H9 (cell line): ENCODE data around the gene RAB40B. TPM values are rescaled to one million over a fixed set of nuclear protein-coding genes. Genes with fewer than 3 reads are reported as not detected.

ENCODE experiments used
- DNase-seq: peaks from one replicate; pipeline ENCODE4 v3.0.0-alpha.2; 2017
- H2AFZ ChIP-seq: one replicate; pipeline ENCODE4 v1.6.1; 2013; ENCODE audit warnings: mild to moderate bottlenecking, low read length, control low read depth, moderate library complexity
- H2AK5ac ChIP-seq: 2 replicates; pipeline ENCODE4 v1.6.1; 2013; ENCODE audit warnings: low read length, control low read depth, mixed read lengths; ENCODE audit not compliant: insufficient read length
- H2BK120ac ChIP-seq: one replicate; pipeline ENCODE4 v1.6.1; 2013; ENCODE audit warnings: low read depth, mild to moderate bottlenecking, low read length, control low read depth, inconsistent platforms; ENCODE audit not compliant: poor library complexity, severe bottlenecking
- H2BK12ac ChIP-seq: 2 replicates; pipeline ENCODE4 v1.6.1; 2013; ENCODE audit warnings: low read length, control low read depth, mixed read lengths, low read depth; ENCODE audit not compliant: insufficient read length
- H2BK15ac ChIP-seq: 2 replicates; pipeline ENCODE4 v1.6.1; 2013; ENCODE audit warnings: low read depth, low read length, control low read depth
- H2BK20ac ChIP-seq: one replicate; pipeline ENCODE4 v1.6.1; 2013; ENCODE audit warnings: low read depth, mild to moderate bottlenecking, low read length, control low read depth, inconsistent platforms; ENCODE audit not compliant: poor library complexity, severe bottlenecking
- H2BK5ac ChIP-seq: 2 replicates; pipeline ENCODE4 v1.6.1; 2013; ENCODE audit warnings: low read length, control low read depth, mixed read lengths; ENCODE audit not compliant: insufficient read length
- H3K14ac ChIP-seq: 2 replicates; pipeline ENCODE4 v1.6.1; 2013; ENCODE audit warnings: low read length, control low read depth; ENCODE audit not compliant: insufficient read depth
- H3K18ac ChIP-seq: 2 replicates; pipeline ENCODE4 v1.6.1; 2013; ENCODE audit warnings: low read depth, mild to moderate bottlenecking, mixed read lengths, low read length, control low read depth; ENCODE audit not compliant: insufficient read length
- H3K23ac ChIP-seq: 2 replicates; pipeline ENCODE4 v1.6.1; 2013; ENCODE audit warnings: low read length, control low read depth, mixed read lengths, low read depth; ENCODE audit not compliant: insufficient read length
- H3K23me2 ChIP-seq: 2 replicates; pipeline ENCODE4 v1.6.1; 2013; ENCODE audit warnings: low read depth, mild to moderate bottlenecking, mixed read lengths, low read length, control low read depth; ENCODE audit not compliant: insufficient read length, poor library complexity, severe bottlenecking
- H3K27ac ChIP-seq: 2 replicates; pipeline ENCODE4 v1.5.1; 2013; ENCODE audit warnings: low read length, control low read depth, mixed read lengths, low read depth; ENCODE audit not compliant: insufficient read length
- H3K27me3 ChIP-seq: 2 replicates; pipeline ENCODE4 v1.6.1; 2013; ENCODE audit warnings: low read length, control low read depth, inconsistent platforms; ENCODE audit not compliant: insufficient read depth
- H3K4ac ChIP-seq: 2 replicates; pipeline ENCODE4 v1.6.1; 2013; ENCODE audit warnings: low read depth, mild to moderate bottlenecking, control low read depth, inconsistent platforms, low read length, moderate library complexity
- H3K4me1 ChIP-seq: 2 replicates; pipeline ENCODE4 v1.6.1; 2013; ENCODE audit warnings: low read length, control low read depth, inconsistent platforms; ENCODE audit not compliant: insufficient read depth
- H3K4me2 ChIP-seq: 2 replicates; pipeline ENCODE4 v1.6.1; 2013; ENCODE audit warnings: low read length, control low read depth, mixed read lengths; ENCODE audit not compliant: insufficient read length, insufficient read depth
- H3K56ac ChIP-seq: 2 replicates; pipeline ENCODE4 v1.6.1; 2013; ENCODE audit warnings: low read depth, mild to moderate bottlenecking, mixed read lengths, low read length, control low read depth; ENCODE audit not compliant: insufficient read length
- H3K79me1 ChIP-seq: 2 replicates; pipeline ENCODE4 v1.6.1; 2013; ENCODE audit warnings: low read depth, mild to moderate bottlenecking, moderate library complexity, low read length, control low read depth, inconsistent platforms; ENCODE audit not compliant: insufficient read depth, poor library complexity, severe bottlenecking
- H3K79me2 ChIP-seq: 2 replicates; pipeline ENCODE4 v1.6.1; 2013; ENCODE audit warnings: low read length, control low read depth, inconsistent platforms; ENCODE audit not compliant: insufficient read depth
- H3K9ac ChIP-seq: 2 replicates; pipeline ENCODE4 v1.6.1; 2013; ENCODE audit warnings: low read length, control low read depth, mixed read lengths; ENCODE audit not compliant: insufficient read length; ENCODE audit errors: extremely low read depth
- H3K9me3 ChIP-seq: one replicate; pipeline ENCODE4 v1.6.1; 2013; ENCODE audit warnings: low read depth, low read length, inconsistent platforms; ENCODE audit not compliant: control insufficient read depth
- H3T11ph ChIP-seq: one replicate; pipeline ENCODE4 v1.6.1; 2013; ENCODE audit warnings: mild to moderate bottlenecking, low read length, control low read depth, inconsistent platforms
- H4K20me1 ChIP-seq: one replicate; pipeline ENCODE4 v1.6.1; 2013; ENCODE audit not compliant: control insufficient read depth, insufficient read length, insufficient read depth
- H4K5ac ChIP-seq: 2 replicates; pipeline ENCODE4 v1.6.1; 2013; ENCODE audit warnings: low read depth, mild to moderate bottlenecking, mixed read lengths, low read length, control low read depth; ENCODE audit not compliant: insufficient read length
- H4K8ac ChIP-seq: replicated peaks from 2 replicates; pipeline ENCODE4 v1.6.1; 2013; ENCODE audit warnings: low read length, control low read depth, mixed read lengths, low read depth; ENCODE audit not compliant: insufficient read length
- H4K91ac ChIP-seq: 2 replicates; pipeline ENCODE4 v1.6.1; 2013; ENCODE audit warnings: low read depth, mild to moderate bottlenecking, moderate library complexity, mixed read lengths, low read length, control low read depth; ENCODE audit not compliant: insufficient read length
- H3K27ac Mint-ChIP-seq, 3 experiments: 2 replicates in 2 of 3; 3 replicates in 1 of 3; pipeline ENCODE4 v1.8.0; 2020 to 2021; ENCODE audit warnings: mixed read lengths in 3 of 3, mild to moderate bottlenecking in 1 of 3, moderate library complexity in 1 of 3
- H3K27me3 Mint-ChIP-seq: 2 replicates; pipeline ENCODE4 v1.8.0; 2021; ENCODE audit warnings: low read depth, mild to moderate bottlenecking, moderate library complexity, mixed read lengths
- H3K36me3 Mint-ChIP-seq, 3 experiments: 2 replicates in 2 of 3; 3 replicates in 1 of 3; pipeline ENCODE4 v1.8.0; 2020 to 2021; ENCODE audit warnings: low read depth in 3 of 3, mixed read lengths in 3 of 3; ENCODE audit not compliant: insufficient read depth in 1 of 3
- H3K4me1 Mint-ChIP-seq, 2 experiments: 2 replicates each; pipeline ENCODE4 v1.8.0; 2020; ENCODE audit warnings: mixed read lengths in 2 of 2
- H3K4me3 Mint-ChIP-seq, 2 experiments: 2 replicates in 1 of 2; 3 replicates in 1 of 2; pipeline ENCODE4 v1.8.0; 2020 to 2021; ENCODE audit warnings: mild to moderate bottlenecking in 2 of 2, mixed read lengths in 2 of 2, moderate library complexity in 1 of 2
- H3K9me3 Mint-ChIP-seq, 2 experiments: 2 replicates in 1 of 2; 3 replicates in 1 of 2; pipeline ENCODE4 v1.8.0; 2020; ENCODE audit warnings: mild to moderate bottlenecking in 2 of 2, mixed read lengths in 2 of 2, moderate library complexity in 1 of 2
- WGBS: extraction: QIAGEN DNeasy Blood & Tissue Kit; methylation state at CpG from one replicate; pipeline ENCODE4 v1.1.7; 2013; ENCODE audit warnings: missing lambda C conversion rate, low lambda C conversion rate, mixed read lengths; ENCODE audit not compliant: insufficient read length; ENCODE audit errors: extremely low coverage; 5-methylcytosine and 5-hydroxymethylcytosine counted together
- total RNA-seq: library from RNA; stranded (reverse); gene quantifications from 2 replicates; pipeline ENCODE4 v1.2.1, GENCODE V29; 2021
- TF ChIP-seq, protein P1 (sequence below): fragments of 200-600 bp; sonication (generic); conservative IDR thresholded peaks from 3 replicates; pipeline ENCODE4 v1.8.0; 2021; ENCODE audit warnings: antibody characterized with exemption, mild to moderate bottlenecking

The RAB40B gene
- total RNA-seq, 1 experiment from 2014 or later, result 3.5 TPM

DNA sequence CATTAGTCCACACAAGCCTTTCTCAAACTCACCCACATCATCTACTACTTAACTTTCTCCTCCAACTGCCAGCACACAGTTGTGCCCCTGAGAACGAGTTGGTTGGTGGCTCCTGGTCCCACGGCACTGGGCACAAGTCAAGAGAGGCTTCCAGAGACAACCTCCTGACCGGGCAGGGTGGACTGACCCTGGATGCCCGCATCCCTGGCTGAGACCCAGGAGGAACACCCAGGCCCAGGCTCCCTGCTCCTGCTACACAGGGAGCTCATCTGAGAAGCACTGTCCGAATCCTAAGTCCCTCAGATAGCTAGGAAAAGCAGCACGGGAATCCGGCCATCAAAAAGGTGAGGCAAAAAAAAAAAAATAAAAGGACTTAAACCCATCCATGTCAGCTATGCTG is 79.3 kb downstream of the RAB40B start:
- H3K4ac ChIP-seq, result no peak overlapping the region
- no peaks in the 10 kb centered on the region for H3K4me1 ChIP-seq
- no peak overlapping the region for H3T11ph ChIP-seq
- no peak overlapping the region for H2AK5ac ChIP-seq
- no peaks in the 10 kb centered on the region for H3K9me3 ChIP-seq
- TF ChIP-seq, protein P1, sequence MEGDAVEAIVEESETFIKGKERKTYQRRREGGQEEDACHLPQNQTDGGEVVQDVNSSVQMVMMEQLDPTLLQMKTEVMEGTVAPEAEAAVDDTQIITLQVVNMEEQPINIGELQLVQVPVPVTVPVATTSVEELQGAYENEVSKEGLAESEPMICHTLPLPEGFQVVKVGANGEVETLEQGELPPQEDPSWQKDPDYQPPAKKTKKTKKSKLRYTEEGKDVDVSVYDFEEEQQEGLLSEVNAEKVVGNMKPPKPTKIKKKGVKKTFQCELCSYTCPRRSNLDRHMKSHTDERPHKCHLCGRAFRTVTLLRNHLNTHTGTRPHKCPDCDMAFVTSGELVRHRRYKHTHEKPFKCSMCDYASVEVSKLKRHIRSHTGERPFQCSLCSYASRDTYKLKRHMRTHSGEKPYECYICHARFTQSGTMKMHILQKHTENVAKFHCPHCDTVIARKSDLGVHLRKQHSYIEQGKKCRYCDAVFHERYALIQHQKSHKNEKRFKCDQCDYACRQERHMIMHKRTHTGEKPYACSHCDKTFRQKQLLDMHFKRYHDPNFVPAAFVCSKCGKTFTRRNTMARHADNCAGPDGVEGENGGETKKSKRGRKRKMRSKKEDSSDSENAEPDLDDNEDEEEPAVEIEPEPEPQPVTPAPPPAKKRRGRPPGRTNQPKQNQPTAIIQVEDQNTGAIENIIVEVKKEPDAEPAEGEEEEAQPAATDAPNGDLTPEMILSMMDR, result no peak
- Mint-ChIP-seq H3K4me3 (no peak overlapping the region), H3K27ac (0 out of 7 replicates have a peak overlapping the region, but pooled peaks of 1 of the 3 experiments have one; percentile 61), H3K9me3 (no peaks in the 10 kb centered on the region; a peak in 1 of 5 replicates), H3K27me3 (no peaks in the 10 kb centered on the region), H3K4me1 (no peaks in the 10 kb centered on the region), H3K36me3 (peaks cover 48 to 84% (median 77%) of the 10 kb centered on the region in 3 experiments)
- H2BK20ac ChIP-seq, result no peak overlapping the region
- H3K56ac ChIP-seq, result no peak overlapping the region
- H2BK120ac ChIP-seq, result no peak overlapping the region
- H3K23me2 ChIP-seq, result no peaks in the 10 kb centered on the region
- no peak overlapping the region for H2BK12ac ChIP-seq
- H3K27me3 ChIP-seq, result no peaks in the 10 kb centered on the region
- no peak overlapping the region for H2BK15ac ChIP-seq
- no peak overlapping the region for H3K27ac ChIP-seq
- no peak overlapping the region for H2BK5ac ChIP-seq
- H3K18ac ChIP-seq, result no peak overlapping the region
- H4K8ac ChIP-seq, result no peak overlapping the region
- no peak overlapping the region for H3K4me2 ChIP-seq
- H2AFZ ChIP-seq, result no peak overlapping the region
- no CpG with 5 or more reads among the region's 7 CpGs for WGBS
- no peak overlapping the region for H4K91ac ChIP-seq
- H3K9ac ChIP-seq, result no peak overlapping the region
- no peak overlapping the region for H3K23ac ChIP-seq
- no peak overlapping the region for H4K5ac ChIP-seq
- no peaks in the 10 kb centered on the region for H3K79me2 ChIP-seq
- no peaks in the 10 kb centered on the region for H3K79me1 ChIP-seq
- no peaks in the 10 kb centered on the region for H4K20me1 ChIP-seq
- H3K14ac ChIP-seq, result no peak overlapping the region
- DNase-seq, result no peak
